OCI-LY3 (cell line): Measurements from ENCODE around the gene HCAR2.

Source experiments
- H2AFZ ChIP-seq: fragments of 200-600, 300-600 bp; shearing (Covaris generic); 2 replicates; pipeline ENCODE4 v1.6.0; 2014; ENCODE audit warnings: antibody characterized with exemption, low read depth, low read length
- H3K27ac ChIP-seq: fragments of 200-600, 300-600 bp; sonication (generic); 2 replicates; pipeline ENCODE4 v1.5.1; 2014; ENCODE audit warnings: mild to moderate bottlenecking, low read length, moderate library complexity, mixed read lengths
- H3K27me3 ChIP-seq: fragments of 200-600, 300-600 bp; sonication (generic); 2 replicates; pipeline ENCODE4 v1.6.1; 2014; ENCODE audit warnings: low read depth, low read length, mixed read lengths
- H3K36me3 ChIP-seq: fragments of 200-600, 300-600 bp; sonication (generic); replicated peaks from 2 replicates; pipeline ENCODE3; 2014; ENCODE audit warnings: low read depth, low read length, mixed read lengths
- H3K4me1 ChIP-seq: fragments of 300-600, 200-600 bp; sonication (generic); 2 replicates; pipeline ENCODE4 v1.6.1; 2014; ENCODE audit warnings: low read length, mixed read lengths
- H3K4me2 ChIP-seq: fragments of 200-600, 300-600 bp; sonication (generic); 2 replicates; pipeline ENCODE4 v1.6.1; 2014; ENCODE audit warnings: low read length, mixed read lengths
- H3K4me3 ChIP-seq: fragments of 300-600, 200-600 bp; sonication (generic); 2 replicates; pipeline ENCODE4 v1.5.1; 2014; ENCODE audit warnings: antibody characterized with exemption, mild to moderate bottlenecking, low read length, moderate library complexity
- H3K79me2 ChIP-seq: fragments of 300-600, 200-600 bp; shearing (Covaris generic); 2 replicates; pipeline ENCODE4 v1.6.1; 2014; ENCODE audit warnings: mild to moderate bottlenecking, low read length, mixed read lengths
- H3K9ac ChIP-seq: fragments of 300-600, 200-600 bp; shearing (Covaris generic); 2 replicates; pipeline ENCODE4 v1.6.0; 2014; ENCODE audit warnings: mild to moderate bottlenecking, low read length, moderate library complexity
- H3K9me3 ChIP-seq: fragments of 200-600, 300-600 bp; shearing (Covaris generic); 2 replicates; pipeline ENCODE4 v1.6.1; 2014; ENCODE audit warnings: low read length, mixed read lengths; ENCODE audit not compliant: insufficient read depth
- H4K20me1 ChIP-seq: fragments of 200-600, 300-600 bp; sonication (generic); 2 replicates; pipeline ENCODE4 v1.6.1; 2016; ENCODE audit warnings: low read length, mixed read lengths; ENCODE audit not compliant: insufficient read depth
- CTCF ChIP-seq: fragments of 200-600, 300-600 bp; sonication (generic); IDR thresholded peaks from 2 replicates; pipeline ENCODE4 v1.5.1; 2014; ENCODE audit warnings: antibody characterized with exemption, low read length, low read depth
- EZH2phosphoT487 ChIP-seq: fragments of 200-600 bp; shearing (Covaris generic); IDR thresholded peaks from 2 replicates; pipeline ENCODE4 v1.6.1; 2018; ENCODE audit warnings: antibody characterized with exemption, mixed run types, low read depth

HCAR2 gene

GRCh38 chr12:122665349-122665748, 37.8 kb downstream of the HCAR2 start:
- no peaks in the 10 kb centered on the region for H3K9me3 ChIP-seq
- no peaks in the 10 kb centered on the region for H3K36me3 ChIP-seq
- TF ChIP-seq CTCF (no peak), EZH2phosphoT487 (no peak)
- no peaks in the 10 kb centered on the region for H3K4me1 ChIP-seq
- no peaks in the 10 kb centered on the region for H3K27me3 ChIP-seq
- no peak overlapping the region for H3K27ac ChIP-seq
- no peak overlapping the region for H3K4me2 ChIP-seq
- no peak overlapping the region for H3K9ac ChIP-seq
- no peak overlapping the region for H3K4me3 ChIP-seq
- H2AFZ ChIP-seq, result no peak overlapping the region
- H4K20me1 ChIP-seq, result no peaks in the 10 kb centered on the region
- H3K79me2 ChIP-seq, result no peaks in the 10 kb centered on the region

- H3K9me3 ChIP-seq, result no peaks in the 10 kb centered on the region
- no peaks in the 10 kb centered on the region for H4K20me1 ChIP-seq
- H3K79me2 ChIP-seq, result no peaks in the 10 kb centered on the region
- H2AFZ ChIP-seq, result no peak overlapping the region
- no peak overlapping the region for H3K4me2 ChIP-seq
- H3K27ac ChIP-seq, result no peak overlapping the region
- no peaks in the 10 kb centered on the region for H3K36me3 ChIP-seq
- H3K9ac ChIP-seq, result no peak overlapping the region
- no peak overlapping the region for H3K4me3 ChIP-seq
- TF ChIP-seq CTCF (no peak), EZH2phosphoT487 (no peak)
- H3K27me3 ChIP-seq, result no peaks in the 10 kb centered on the region
- H3K4me1 ChIP-seq, result peaks cover 2% of the 10 kb centered on the region
These were observed 41.2 kb downstream of the HCAR2 start for GRCh38 chr12:122661938-122662337.

GRCh38 chr12:122661246-122661645, 41.9 kb downstream of the HCAR2 start:
- H3K27ac ChIP-seq, result no peak overlapping the region
- no peak overlapping the region for H3K4me2 ChIP-seq
- no peak overlapping the region for H2AFZ ChIP-seq
- no peak for TF ChIP-seq CTCF
- no peak for TF ChIP-seq EZH2phosphoT487
- H3K9me3 ChIP-seq, result no peaks in the 10 kb centered on the region
- no peaks in the 10 kb centered on the region for H3K36me3 ChIP-seq
- no peaks in the 10 kb centered on the region for H3K79me2 ChIP-seq
- no peak overlapping the region for H3K4me3 ChIP-seq
- H3K9ac ChIP-seq, result no peak overlapping the region
- H4K20me1 ChIP-seq, result no peaks in the 10 kb centered on the region
- H3K4me1 ChIP-seq, result peaks cover 9% of the 10 kb centered on the region
- no peaks in the 10 kb centered on the region for H3K27me3 ChIP-seq

GRCh38 chr12:122659579-122659978, 43.6 kb downstream of the HCAR2 start:
- no peaks in the 10 kb centered on the region for H3K36me3 ChIP-seq
- H3K9ac ChIP-seq, result no peak overlapping the region
- no peak overlapping the region for H3K4me3 ChIP-seq
- H3K79me2 ChIP-seq, result no peaks in the 10 kb centered on the region
- H3K27me3 ChIP-seq, result no peaks in the 10 kb centered on the region
- no peak overlapping the region for H3K4me2 ChIP-seq
- H4K20me1 ChIP-seq, result no peaks in the 10 kb centered on the region
- TF ChIP-seq CTCF, result no peak
- TF ChIP-seq EZH2phosphoT487, result no peak
- H2AFZ ChIP-seq, result no peak overlapping the region
- H3K4me1 ChIP-seq, result peaks cover 12% of the 10 kb centered on the region
- H3K27ac ChIP-seq, result no peak overlapping the region
- no peaks in the 10 kb centered on the region for H3K9me3 ChIP-seq
